ENCODE measurements around the gene GALNT18.

The GALNT18 gene

DNA sequence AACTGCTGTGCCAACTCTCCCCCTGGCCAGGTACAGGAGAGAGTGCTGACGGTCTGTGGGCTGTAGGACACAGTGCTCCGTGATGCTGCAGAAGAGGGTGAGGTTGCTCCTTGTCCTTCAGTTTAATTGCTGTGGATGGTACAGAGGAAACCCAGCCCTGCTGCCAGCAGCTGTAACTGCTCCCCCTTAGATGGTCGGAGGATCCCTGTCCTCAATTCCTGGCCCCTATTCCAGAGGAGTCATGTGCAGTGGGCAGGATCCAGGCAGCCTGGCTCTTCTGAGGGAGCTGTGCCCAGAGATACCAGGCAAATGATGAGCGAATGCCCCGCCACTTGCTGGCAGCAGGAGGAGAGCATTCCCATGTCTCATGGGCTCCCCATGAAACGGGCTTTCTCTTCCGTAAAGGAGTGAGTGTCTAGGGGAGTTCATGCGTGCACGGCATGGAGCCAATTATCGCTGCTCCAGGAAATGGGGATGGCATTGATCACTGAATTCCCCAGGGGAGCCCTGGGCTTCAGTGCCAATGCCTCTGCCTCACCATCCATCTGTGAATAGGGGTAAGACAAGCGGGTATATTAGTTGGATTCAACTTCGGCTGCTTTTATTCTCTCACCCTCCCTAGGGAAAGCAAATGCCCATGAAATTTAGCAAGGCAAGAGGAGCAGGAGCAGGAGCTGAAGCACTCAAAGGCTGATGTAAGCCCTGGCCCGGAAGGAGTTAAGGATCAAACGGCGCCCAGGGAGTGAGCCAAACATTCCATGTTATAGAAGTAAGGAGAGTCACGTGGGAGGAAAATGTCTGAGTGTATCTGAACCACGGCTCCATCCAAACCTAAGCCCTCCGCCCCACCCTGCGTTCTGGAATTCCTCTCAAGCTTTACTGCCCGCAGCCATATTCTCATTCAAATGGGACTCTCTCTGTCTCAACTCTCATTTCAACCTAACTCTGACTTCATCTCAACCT is 217.8 kb downstream of the GALNT18 start:
- DNase-seq: no peak

DNA sequence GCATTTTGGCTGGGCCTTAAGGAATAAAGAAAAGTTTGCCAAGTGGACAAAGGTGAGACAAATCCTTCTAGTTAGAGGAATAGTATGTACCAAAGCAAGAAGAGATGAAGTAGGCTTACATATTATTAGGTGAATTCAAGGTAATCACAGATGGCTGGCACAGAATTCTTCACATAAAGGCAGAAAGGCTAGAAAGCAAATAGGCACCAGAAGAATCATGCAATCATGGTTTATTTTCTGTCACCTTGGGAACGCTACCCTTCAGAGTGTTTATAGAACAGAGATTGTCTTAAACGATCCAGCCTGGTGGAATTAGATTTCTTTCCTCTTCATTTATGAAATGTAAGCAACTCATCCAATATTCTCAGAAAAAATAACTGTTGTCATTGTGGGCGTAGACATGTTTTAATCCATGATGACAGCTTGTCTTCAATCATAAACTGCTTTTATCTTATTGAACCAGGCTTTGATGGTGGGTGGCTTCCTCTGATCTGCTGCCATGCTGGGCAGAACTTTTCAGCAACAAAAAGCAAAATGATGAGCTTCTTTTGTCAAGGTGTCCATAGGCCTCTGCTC is 219.8 kb downstream of the GALNT18 start:
- no peak for DNase-seq

DNA sequence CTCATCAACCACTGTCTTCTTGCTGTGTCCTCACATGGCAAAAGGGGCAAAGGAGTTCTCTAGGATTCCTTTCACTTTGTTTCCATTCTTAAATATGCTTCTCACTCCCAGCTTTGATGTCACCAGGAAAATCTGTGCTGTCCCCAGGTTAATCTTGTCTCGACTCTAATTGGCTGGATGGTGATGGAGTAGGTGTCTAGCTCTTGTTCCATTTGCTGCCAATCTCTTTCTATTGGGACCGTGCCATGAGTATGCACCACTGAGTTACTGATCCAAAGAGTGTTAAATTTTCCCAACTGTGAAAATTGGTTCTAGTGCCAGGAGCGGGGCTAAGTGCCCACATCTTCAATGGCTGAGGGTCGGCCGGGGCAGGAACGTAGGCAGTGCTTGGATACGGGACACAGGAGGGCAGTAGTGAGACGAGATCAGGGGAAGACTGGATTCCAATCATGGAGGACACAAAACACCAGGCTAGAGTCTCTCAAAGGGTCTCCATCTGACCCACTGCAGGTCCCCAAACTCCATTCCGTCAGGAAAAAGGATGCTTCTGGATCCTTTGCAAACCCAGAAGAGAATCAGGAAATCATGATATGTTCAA is 221.1 kb downstream of the GALNT18 start:
- DNase-seq: no peak

DNA sequence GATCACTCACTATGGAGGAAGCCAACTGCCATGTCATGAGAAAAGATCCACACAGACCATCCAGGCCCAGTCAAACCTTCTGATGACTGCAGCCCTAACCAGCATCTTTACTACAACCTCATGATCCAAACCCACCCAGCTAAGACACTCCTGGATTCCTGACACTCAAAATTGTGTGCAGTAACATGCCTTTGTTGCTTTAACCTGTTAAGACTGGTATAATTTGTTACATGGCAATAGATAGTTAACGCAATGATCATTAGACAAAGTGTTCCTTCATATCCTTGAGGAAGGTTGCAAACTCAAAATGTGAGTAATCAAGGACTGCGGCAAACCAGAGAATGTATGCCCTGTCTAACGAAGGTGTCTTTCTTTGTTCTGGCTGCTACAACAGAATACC is 221.7 kb downstream of the GALNT18 start:
- DNase-seq: no peak

DNA sequence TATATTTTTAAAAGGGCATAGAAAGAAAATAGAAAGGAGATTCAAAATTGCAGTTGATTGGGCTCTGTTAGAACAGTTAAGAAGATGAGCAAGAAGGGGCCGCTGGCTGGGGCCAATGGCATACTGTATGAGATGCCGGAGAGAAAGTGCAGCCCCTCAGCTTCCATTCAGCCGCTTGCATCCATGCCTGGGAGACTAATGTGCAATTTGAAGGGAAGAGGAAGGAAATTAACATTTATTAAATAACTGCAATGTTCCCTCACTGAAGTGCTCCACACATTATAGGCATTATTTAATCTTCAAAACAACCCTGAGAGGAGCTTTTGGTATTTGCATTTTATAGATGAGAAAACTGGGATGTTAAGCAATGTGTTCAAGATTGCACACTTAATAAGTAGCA is 224.0 kb downstream of the GALNT18 start:
- no peak for DNase-seq

DNA sequence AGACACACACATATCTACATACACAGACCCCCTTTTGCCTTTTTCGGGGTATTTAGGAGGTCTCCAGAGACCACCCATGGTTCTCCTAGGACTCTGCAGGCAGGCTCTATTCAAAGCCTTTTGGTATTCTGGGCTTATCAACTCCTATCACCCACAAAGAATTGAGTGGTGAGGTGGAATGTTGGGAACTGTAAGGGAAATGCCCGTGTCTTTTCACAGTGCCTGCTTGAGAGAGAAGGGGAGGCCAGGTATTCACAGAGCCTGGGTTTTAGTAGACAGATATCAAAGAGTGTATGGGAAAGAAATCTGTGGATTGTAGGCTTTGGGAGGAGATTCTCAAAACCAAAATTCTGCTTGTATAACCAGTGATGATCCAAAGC is 224.8 kb downstream of the GALNT18 start:
- no peak for DNase-seq

DNA sequence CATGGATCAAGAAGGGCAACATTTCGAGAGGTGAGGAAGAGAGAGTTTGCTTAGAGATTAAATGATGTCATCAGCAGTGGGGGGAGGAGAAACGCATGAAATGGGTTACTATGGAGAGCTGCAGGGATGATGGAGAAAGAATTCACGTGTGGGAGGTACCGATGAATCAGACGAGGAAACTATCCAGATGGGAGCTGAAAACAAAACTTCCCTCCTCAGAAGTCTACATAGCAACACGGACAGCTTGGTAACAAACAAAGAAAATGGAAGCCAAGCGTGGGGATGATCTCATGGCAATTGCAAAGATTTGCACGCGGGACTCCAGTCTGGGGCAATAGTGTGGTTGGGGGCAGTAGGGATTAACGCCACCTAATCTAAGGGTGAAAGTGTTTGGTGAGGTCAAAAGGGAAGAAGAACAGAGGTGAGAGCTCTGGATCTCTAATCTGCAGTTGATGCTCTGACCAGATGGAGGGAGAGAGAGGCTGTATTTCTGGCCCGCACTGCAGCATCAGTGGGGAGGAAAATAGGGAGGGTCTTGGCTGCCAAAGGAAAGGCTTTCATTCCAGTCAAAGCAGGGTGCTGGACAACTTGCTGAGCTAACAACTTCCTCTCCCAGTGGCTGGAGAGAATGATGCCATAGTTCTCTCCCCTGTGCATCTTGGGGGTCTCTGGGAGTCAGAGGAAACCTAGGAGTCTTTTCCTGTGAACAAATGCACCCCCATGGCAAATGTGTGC is 225.3 kb downstream of the GALNT18 start:
- no peak for DNase-seq

DNA sequence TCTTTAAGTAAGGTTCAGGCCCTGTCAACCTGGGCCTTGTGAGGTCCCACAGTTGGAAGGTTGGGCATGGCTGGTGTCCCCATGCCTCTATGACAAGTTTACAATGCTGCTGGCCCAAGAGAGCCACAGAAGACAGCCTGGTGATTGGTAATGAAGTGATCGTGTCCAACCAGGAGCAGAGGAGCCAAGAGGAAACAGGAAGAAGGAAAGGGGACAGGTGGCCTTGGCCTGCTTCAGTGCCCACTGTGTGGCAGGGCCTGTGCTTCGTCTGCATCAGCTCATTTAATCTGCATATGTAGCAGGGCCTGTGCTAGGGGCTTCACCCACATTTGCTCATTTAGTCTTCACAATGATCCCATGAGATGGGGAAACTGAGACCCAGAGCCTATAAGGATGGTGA is 226.7 kb downstream of the GALNT18 start:
- DNase-seq: no peak

DNA sequence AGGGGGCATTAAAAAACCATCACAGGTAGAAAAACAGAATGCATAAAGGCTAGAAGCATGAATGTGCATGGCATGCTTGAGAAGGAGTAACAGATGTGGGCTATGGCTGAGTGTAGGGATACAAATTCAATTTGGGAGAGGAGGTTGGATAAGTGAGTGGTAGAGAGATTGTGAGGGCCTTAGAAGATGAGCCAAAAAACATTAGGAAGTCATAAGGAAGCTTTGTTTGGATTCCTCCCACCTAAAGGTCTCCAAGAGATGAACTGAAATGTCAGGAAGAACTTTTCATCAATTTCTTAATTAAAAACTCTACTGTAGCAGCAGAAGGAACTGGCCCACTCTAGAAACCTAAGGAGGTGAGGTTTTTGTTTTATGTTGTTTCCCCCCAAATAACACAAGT is 227.6 kb downstream of the GALNT18 start:
- no peak for DNase-seq

DNA sequence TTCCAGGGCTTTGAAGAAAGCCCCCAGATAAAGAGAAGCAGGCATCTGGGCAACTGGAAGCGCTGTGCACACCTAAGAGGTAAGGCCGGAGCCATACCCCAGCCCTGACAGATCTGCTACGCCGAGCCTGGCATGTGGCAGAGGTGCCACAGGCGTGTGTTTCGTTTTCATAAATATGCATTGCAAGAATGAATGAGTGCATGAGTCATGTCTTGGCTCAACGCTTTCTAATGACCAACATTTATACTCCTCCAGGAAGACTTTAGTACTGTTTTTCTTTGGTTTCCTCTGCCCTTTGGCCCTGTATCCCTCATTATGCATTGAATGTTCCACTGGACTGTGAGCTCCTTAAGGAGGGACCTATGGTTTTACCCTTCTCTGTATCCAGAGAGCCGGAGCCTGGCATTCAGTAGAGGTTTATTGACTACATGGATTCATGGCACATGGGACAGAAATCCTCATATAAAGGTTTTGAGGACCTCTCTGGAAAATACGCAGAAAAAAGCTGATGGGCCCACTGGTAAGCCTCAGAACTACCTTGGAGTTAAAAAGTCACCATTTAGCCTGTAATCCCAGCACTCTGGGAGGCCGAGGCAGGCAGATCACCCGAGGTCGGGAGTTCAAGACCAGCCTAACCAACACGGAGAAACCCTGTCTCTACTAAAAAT is 229.9 kb downstream of the GALNT18 start:
- DNase-seq: no peak

DNA sequence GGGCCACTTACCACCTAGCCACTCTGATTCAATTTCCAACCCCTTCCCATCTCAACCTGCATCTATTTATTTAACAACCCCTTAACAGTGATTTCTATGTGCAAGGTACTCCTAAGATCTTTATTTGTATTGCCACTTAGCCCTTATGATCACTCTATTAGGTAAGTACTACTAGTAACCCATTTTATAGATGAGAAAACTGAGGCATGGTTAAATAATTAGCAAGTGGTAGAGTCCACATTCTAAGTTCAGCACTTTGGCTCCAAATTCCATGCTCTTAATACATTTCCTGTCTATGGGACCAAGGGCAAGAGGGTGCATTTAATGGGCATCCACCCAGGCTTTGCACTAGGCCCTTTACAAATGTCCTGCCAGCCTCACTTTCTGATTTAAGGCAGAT is 230.6 kb downstream of the GALNT18 start:
- no peak for DNase-seq

DNA sequence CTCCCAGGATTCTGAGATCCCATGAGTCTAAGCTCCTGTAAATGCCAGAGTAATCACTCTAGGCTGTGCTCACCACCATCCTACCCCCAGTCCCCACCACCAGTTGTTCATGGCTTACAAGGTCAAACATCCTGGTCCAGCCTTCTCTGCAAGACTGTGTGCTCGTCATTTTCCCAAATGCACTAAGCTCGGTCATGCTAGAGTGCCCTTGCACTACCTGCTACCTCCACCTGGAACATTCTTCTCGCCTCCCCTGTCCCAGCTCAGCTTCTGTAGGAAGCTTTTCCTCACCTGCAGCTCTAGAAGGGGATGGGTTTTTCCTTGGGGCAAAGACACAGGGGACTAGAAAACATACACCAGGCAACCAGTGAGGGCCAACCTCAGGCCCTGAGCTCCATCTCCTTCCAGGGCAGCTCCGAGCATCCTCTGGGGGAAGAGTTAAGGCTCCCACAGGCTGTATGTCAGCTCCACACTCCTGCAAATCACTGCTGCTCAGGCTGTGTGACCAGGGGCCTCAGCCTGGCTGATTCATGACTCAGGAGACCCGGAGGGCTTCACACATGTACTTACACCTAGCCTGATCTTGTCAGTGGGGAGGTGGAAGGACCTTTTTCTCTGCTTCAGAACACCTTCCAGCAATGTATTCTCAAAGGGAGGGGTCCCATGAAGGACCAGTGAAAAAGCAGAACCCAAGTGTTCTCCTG is 231.6 kb downstream of the GALNT18 start:
- DNase-seq: no peak

DNA sequence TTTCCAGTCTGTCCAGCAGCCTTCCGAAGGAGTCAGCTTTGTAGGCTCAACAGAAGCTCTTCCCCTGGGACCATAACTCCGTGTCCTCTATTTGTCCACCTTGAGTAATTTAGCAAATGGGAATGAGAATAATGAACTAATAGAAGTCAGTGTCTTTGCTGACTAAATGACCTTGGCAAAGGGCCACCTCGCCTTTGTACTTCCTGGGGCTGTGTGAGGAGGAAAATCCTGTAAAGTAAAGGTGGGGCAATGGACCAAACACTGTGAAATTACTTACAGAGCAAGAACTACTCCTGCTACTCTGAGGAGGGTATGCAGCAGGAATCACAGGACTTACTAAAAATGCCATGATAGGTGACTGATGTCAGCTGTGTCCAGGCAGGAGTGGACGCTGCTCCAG is 232.6 kb downstream of the GALNT18 start:
- DNase-seq: no peak

DNA sequence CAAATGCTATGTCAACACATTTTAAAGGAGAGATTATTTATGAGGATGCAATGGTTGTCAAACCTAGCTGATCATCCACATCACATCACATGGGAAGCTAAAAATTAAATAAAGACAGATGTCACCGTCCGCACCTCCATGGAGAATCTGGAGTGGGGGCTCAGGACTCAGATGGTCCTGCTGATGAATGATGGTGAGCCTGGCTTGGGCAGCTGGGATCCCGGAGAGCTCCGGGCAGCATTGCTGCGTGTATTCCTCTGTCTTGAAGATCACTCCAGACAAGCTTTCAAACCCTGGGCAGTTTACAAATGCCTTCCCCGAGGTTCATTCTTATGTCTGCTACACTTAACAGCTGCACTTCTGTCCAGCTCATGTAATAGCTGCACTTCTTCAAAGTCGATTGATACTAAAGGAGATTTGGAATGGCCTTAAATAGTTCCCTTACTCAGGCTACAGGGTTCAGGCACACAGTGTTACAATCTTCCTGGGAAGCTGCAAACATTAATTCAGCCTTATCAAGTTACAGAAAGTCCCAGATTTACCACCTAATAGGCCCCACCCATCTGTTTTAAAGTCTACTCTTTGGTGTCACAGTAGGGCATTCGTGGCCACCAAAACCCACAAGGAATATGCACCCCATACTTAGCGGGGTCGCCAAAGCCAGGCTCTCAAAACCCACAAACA is 234.0 kb downstream of the GALNT18 start:
- DNase-seq: no peak

DNA sequence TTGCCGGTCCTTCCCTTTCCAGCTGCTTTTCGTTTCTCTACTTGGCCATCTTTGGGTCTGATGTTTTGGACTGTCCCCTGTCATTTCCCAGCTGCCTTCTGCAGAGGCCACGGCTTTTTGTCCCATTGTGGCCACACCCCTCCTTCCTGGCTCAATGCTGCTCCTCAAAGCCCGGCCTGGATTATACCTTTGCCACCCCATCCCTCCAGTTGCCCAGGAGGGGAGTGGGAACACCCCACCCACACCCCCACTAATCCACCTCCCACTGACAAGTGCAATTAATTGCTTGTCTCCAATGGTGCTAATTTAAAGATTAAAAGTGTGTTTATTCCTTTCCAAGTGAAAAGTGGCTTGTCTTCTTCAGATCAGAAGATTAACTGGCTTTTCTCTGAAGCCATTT is 234.6 kb downstream of the GALNT18 start:
- no peak for DNase-seq

DNA sequence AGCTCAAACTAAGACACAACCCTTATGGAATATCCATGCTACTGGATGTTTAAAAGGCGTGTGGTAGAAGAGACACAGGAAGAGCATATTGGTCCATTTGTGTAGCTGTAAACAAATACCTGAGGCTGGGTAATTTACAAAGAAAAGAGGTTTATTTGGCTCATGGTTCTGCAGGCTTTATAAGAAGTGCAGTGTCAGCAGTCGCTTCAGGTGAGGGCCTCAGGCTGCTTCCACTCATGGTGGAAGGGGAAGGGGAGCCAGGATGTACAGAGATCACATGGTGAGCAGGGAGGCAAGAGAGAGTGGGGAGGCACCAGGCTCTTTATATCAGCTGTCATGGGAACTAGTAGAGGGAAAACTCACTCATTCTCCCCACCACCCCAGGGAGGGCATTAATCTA is 237.0 kb downstream of the GALNT18 start:
- DNase-seq: no peak

DNA sequence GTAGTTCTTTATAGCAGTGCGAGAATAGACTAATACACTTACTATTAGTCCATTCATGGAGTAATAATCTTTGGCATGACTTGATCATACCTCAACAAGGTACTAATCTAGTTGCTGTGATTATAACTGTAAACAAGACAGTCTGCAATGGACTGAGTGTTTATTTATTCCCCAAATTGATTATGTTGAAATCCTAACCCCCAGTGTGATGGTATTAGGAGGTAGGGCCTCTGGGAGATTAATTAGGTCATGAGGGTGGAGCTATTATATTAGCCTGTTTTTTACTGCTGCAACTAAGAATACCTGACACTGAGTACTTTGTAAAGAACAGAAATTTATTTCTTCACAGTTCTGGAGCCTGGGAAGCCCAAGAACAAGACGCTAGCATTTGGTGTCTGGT is 237.8 kb downstream of the GALNT18 start:
- DNase-seq: no peak

DNA sequence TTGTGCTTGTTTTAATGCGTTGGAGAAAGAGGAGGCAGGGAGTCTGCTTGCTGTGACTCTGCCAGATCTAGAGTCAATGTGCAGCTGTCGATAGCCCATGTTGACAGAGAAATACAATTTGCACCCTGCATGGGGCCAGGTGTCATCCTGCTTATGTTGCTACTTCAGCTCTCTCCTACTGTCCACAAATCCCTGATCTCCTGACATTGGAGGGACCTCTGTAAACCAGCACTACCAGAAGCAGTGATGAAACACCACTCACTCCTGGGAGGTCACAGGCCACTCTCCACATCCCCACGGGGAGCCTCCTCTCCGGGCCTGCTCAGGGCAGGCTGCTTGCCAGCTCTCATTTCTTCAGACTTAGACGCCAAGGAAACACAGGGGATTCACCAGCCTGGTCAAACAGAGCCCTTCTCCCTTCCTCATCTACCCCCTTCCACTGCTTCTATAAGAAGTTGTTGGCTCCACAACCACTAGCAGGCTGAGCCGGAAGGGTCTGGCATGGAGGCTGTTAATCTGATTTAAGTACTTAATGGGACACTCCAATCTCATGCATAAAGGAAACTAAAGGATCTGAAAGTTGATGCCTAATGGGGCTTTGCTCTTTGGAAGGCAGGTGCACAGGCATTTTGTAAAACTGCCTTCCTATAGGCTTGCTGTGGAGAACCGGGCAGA is 238.8 kb downstream of the GALNT18 start:
- no peak for DNase-seq

DNA sequence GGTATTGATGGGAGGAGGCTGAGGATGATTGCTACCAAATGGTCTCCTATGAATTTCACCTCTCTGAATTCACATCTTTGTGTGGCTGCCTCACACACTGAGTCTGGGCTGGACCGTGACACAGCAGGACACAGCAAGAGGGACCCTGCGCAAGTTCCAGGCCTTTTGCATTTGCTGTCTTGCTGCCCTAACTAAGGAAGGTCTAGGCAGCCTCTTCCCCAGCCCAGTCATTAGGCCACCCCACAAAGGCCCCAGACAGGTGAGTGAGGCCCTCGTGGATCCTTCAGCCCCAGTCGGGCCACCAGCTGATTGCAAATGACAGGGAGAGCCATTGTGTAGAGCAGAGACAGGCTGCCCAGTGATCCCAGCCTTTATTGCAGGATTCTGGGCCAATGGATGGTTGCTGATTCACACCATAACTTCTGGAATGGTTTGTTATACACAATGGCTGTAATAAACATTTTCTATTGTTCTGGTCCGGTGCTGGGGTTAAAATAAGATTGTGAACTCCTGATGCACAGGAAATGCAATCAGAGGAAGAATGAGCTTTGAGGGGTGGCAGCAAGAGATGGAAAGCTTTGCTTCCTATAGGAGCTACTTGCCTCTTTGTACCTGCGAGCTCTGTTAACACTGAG is 240.2 kb downstream of the GALNT18 start:
- no peak for DNase-seq

DNA sequence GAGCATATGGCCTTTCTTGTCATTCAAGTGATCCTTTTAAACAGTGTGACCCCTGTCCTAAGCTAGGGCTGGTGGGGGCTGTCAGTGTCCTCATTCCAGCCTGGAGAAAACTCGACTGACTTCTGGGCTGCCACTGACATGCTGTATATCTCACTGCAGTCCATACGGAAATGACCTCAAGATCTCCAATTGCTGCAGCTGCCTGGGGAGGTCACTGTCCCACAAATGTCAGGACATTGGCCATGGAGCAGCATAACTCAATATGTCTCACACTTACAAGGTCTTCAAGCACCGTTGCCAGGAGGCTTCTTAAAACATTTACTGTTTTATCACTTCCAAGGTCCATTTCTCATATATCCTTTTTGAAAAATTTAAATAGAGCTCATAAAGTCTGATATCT is 240.9 kb downstream of the GALNT18 start:
- DNase-seq: no peak

DNA sequence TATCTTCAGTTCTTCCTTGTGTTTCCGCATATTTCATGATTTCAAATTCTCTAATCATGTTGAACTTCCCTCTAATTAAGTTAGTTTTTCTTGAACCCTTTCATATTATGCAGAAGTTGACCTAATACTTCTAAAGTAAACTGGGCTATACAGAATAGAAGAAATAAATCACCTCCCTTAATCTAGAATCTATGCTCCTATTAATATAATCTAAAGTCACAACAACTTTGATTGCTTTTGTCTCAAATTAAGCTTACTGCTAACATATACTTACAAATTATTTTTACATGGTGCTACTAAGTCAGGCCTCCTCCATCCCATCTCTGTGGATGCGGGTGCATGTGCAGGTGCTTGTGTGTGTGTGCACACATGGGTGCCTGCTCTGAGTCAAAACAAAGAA is 241.5 kb downstream of the GALNT18 start:
- DNase-seq: no peak
